OCI-LY7 (cell line): Measurements from ENCODE around the gene MNAT1.

ENCODE experiments used
- CTCF ChIP-seq: fragments of 200-600 bp; sonication (generic); conservative IDR thresholded peaks from 2 replicates; pipeline ENCODE4 v1.5.1; 2014; ENCODE audit warnings: mild to moderate bottlenecking, antibody characterized with exemption, low read length, moderate library complexity, mixed read lengths
- EZH2phosphoT487 ChIP-seq: fragments of 200-600 bp; sonication (generic); IDR thresholded peaks from 2 replicates; pipeline ENCODE4 v1.6.1; 2018; ENCODE audit warnings: low read depth, borderline replicate concordance, mild to moderate bottlenecking, mixed run types, antibody characterized with exemption, low read length, moderate library complexity, mixed read lengths

GRCh38 chr14:60721326-60722106 lies 13.0 kb upstream of the MNAT1 start:
- TF ChIP-seq CTCF = peak; percentile 31; the same call in 1 of the 2 replicates
- TF ChIP-seq EZH2phosphoT487 = peak; percentile 40; the same call in 1 of the 2 replicates
